RKO (cell line): ENCODE data around the gene RUVBL2.
A peak's percentile ranks its signal among the peaks of the same experiment; 100 is the strongest.

Experiments
- DNase-seq: peaks from one replicate; pipeline ENCODE4 v3.0.0-alpha.2; 2016; ENCODE audit warnings: low spot score

The RUVBL2 gene

DNA sequence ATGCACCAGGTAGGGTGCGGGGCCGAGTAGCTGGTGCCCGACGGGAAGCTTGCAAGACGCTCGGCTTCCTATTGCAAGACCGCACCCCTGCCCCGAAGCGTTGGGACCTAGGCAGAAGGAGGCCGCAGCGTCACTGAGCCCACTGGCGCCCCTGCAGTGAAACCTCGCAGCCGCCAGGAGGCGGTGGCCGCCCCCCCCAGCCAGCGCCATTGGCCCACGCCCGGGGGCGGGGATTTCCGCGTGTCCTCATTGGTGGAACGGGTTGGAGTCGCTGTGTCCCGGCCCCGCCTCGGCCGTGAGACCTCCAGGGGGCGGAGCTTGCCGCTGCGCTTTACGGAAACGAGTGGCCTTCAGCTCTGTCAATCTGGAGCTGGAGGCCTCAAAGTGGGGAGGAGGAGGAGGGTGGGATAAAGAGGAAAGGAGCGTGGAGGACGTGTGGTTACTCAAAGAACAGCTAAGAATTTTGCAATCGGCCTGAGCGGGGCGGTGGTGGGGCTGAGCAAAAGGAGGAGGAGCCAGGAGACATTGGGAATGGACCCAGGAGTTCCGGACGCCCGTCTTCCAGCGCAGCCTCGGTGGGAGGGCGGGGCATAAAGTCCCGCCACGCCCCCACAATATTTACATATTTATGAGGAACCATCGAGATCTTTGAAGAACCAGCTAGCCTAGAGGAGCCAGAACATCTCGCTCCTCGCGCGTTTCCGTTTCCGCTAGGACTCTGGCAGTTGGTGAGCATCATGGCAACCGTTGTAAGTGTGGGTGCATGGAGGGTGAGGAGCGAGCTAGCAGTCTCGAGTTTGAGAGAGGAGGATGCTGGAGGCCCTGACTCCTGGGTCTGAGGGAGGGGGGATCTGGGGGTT, at the start of gene RUVBL2, which contains the start of gene GYS1:
Gene RUVBL2 (plus strand): TSS at position 713 of the 860 bp plus-strand sequence. CDS start 25 bp downstream, at position 738.
Gene GYS1 (minus strand): TSS at position 135 of the 860 bp plus-strand sequence. CDS start 197 bp downstream, outside the sequence.
- DNase-seq = peak; percentile 99

DNA sequence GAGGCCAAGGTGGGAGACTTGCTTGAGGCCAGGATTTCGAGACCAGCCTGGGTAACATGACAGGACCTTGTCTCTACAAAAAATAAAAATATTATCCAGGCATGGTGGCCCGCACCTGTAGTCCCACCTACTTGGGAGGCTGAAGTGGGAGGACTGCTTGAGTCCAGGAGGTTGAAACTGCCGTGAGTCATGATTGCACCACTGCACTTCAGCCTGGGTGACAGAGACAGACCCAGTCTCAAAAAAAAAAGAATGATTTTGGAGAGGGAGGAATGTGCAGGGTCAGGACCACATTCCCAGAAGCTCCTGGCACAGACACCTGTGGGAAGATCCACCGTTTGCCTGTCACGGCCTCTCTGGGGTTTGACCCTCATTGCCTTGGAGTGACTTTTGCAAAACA, 48.3 kb upstream of the RUVBL2 start:
- DNase-seq = no peak

DNA sequence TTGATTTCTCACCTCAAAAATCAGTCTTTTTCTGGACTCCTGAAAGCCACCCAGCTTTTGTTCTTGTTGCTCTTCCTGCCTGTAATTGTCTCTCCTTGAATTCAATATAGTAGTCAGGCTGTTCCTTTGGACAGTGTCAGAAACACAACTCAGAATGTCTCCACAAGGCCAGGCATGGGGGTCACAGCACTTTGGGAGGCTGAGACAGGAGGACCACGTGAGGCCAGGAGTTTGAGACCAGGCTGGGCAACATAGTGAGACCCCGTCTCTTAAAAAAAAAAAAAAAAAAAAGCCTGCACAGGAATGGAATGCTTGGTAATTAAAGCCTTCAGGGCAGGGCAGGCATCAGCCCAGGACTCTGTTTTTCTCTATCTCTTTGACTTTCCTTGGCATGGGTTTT, 47.9 kb upstream of the RUVBL2 start:
- DNase-seq = no peak

DNA sequence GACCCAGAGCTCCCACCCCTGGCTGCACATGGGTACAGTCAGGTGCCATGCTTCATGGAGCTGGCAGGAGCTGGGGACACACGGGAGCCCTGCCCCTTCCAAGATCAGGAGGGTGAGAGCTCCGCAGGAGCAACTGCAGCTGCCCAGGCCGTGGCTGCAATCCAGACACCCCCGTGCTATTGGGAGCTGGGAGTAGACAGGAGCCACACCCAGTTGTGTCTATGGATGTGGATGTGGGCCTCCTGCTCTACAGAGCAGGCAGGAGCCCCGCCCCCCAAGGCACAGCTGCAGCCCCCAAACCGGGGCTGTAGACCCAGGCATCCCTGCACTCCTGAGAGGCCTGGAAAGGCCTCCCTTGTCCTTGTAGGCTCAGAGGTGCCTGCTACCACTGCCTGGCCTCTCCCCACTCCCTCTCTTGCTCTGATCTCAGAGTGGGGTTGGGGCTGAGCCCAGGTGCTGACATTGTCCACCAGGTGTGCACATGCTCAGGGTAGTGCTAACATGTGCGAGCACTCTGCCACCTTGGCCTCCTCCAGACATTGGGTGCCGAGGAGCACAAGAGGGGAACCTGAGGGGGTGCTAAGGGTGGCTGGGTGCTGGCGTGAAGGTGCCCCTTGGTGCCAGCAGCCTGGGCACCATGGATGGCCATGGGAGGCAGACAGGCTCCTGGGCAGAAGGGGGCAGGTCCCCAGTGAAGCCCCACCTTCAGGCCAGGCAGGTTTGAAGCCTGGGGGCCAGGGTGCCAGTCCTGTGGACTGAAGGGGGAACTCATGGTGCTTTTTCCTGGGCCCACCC, 47.0 kb upstream of the RUVBL2 start:
- no peak for DNase-seq

DNA sequence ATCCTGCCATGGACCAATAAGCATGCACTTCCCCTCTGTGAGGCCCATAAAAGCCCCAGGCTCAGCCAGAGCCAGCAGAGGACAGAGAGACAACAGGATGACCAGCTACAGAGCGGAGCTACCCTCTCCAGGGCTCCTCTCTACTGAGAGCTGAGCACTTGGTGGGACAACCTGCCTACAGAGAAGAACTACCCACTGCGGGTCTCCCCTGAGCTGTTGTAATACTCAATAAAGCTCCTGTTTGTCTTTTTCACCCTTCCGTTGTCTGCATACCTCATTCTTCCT, 46.5 kb upstream of the RUVBL2 start:
- no peak for DNase-seq

DNA sequence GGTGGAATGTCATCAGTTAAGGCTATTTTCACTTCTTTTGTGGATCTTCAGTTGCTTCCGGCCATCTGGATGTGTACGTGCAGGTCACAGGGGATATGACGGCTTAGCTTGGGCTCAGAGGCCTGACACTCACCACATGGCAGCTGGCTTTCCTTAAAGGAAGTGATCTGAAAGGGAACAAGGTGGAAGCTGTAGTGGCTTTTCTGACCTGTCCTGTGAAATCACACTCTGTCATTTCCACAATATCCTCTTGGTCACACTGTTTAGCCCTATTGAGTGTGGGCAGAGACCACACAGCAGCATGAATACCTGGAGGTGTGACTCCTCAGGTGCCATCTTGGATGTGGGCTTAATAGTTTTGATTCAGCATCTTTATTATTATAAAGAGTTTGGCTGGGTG, 43.5 kb upstream of the RUVBL2 start:
- DNase-seq = no peak

DNA sequence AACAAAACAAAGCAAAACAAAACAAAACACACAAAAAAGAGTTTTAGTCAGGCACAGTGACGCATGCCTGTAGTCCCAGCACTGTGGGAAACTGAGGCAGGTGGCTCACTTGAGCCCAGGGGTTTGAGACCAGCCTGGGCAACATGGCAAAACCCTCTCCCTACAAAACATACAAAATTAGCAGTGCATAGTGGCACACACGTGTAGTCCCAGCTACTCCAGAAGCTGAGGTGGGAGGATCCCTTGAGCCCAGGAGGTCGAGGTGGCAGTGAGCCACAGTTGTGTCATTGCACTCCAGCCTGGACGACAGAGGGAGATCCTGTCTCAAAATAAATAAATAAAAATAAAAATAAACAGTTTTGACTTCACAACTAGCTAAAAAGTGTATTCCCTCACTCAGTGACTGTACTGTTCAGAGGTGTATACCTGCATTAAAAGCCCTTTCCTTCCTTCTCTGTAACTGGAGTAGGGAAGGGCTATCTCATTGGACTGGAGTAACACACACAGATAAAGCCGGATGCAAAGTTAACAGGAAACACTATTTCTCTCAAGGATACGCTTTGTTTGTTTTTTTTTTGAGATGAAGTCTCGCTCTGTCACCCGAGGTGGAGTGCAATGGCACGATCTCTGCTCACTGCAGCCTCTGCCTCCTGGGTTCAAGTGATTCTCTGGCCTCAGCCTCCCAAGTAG, 42.7 kb upstream of the RUVBL2 start:
- DNase-seq = no peak

DNA sequence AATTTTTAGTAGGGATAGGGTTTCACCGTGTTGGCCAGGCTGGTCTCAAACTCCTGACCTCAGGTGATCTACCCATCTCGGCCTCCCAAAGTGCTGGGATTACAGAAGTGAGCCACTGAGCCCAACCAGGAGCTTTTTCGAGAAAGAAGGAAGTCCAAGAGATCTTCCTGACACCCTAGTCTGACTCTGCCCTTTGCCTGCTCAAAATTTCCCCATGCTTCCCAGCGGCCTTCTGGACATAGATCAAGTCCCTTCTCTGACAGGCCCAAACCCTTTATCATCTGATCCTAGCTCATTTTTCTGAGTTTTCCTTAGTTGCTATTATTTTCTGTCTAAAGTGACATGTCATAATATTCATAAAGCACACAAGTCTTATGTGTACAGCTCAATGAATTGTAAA, 40.5 kb upstream of the RUVBL2 start:
- no peak for DNase-seq

DNA sequence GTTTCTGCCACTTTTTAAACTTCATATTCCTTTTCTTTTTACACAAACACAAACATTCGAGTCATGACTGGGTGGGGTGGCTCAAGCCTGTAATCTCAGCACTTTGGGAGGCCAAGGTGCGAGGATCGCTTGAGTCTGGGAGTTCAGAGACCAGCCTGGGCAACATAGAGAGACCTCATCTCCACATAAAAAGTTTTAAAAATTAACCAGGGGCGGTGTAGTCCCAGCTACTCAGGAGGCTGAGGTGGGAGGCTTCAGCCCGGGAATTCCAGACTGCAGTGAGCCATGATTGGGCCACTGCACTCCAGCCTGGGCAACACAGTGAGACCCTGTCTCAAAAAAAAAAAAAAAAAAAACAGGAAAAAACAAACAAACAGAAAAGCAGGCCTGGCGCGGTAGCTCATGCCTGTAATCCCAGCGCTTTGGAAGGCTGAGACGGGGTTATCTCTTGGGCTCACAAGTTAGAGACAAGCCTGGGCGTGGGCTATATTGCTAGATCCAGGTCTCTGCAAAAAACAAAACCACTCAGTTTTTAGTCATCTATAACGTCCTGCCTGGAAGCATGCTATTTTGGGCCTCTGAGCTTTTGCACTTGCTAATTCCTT, 39.6 kb upstream of the RUVBL2 start:
- DNase-seq = no peak

DNA sequence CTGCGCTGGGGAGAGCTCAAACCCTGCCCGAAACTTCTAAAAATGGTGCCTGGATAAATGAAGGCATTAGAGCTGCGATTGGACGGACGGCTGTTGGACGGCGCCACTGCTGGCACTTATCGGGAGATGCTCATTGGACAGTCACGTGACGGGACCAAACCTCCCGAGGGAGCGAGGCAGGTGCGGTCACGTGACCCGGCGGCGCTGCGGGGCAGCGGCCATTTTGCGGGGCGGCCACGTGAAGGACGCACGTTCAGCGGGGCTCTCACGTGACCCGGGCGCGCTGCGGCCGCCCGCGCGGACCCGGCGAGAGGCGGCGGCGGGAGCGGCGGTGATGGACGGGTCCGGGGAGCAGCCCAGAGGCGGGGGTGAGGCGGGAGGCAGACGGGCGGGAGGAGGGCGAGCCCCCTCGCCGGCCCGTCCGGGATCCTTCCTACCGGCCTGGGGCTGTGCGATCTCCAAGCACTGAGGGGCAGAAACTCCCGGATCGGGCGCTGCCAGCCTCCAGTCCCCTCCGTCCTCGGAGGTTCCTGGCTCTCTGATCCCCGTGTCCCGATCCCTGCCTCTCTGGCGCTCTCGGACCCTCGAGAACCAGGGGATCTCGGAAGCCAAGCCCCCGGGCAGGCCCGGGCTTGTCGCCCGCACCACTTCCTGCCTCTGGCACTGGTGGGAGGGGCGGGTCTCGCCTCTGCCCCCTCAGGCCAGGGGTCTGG, 38.9 kb upstream of the RUVBL2 start, which contains the start of gene BAX:
Gene BAX (plus strand): TSS at position 281 of the 713 bp plus-strand sequence. CDS start 54 bp downstream, at position 335.
- DNase-seq = peak; percentile 96

DNA sequence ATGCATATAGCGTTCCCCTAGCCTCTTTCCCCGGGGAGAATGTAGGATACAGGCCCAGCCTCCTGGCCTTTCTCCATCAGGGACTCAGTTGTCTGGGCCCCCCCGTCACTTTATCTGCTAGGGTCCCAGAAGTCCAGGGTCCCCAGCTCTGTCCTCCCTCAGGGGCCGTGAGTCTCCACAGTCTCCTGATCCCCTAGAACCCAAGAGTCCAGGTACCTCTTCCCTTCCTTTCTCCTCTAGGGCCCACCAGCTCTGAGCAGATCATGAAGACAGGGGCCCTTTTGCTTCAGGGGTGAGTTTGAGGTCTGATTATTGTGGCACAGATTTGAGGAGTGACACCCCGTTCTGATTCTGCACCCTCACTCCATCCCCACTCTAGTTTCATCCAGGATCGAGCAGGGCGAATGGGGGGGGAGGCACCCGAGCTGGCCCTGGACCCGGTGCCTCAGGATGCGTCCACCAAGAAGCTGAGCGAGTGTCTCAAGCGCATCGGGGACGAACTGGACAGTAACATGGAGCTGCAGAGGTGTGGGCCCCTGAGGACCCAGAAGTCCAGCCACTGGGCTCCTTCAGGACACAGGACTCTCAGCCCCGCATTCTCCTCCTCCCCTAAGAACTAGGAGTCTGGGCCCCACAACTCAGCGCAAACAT, 38.3 kb upstream of the RUVBL2 start:
- no peak for DNase-seq

DNA sequence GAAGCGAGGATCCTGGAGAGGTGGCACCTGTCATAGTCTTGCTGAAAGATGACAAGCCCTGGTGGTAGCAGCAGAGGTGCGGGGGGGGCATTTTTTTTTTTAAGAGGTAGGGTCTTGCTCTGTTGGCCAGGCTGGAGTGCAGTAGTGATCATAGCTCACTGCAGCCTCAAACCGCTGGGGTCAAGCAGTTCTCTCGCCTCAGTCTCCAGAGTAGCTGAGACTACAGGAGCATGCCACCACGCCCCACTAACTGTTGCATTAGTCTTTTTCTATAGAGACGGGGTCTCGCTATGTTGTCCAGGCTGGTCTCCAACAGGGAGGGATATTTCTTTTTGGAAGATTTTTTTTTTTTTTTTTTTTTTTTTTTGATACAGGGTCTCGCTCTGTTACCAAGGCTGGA, 35.7 kb upstream of the RUVBL2 start:
- no peak for DNase-seq

DNA sequence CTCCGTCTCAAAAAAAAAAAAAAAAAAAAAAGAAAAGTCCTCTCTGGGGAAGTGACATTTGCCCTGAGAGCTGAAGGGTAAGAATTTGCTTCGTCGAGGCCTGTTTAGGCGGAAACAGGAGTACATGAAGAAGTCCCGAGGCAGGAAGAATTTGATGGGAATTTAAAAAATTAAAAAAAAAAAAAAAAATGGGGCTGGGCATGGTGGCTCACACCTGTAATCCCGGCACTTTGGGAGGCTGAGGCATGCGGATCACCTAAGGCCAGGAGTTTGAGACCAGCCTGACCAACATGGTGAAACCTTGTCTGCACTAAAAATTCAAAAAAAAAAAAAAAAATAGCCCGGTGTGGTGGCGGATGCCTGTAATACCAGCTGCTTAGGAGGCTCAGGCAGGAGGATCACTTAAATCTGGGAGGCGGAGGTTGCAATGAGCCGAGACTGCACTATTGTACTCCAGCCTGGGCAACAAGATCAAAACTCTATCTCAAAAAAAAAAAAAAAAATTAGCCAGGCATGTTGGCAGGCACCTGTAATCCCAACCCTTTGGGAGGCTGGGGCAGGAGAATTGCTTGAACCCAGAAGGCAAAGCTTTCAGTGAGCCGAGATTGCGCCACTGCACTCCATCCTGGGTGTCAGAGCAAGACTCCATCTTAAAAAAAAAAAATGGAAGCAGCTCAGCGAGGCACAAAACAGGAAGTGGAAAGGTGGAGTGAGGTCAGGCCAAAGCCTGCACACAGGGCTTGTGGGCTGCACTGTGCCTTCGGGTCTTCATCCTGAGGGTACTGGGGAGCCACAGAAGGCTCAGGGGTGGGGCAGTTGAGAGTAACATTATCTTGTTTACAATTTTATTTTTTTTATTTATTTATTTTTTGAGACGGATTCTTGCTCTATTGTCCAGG, 34.1 kb upstream of the RUVBL2 start:
- DNase-seq = no peak

DNA sequence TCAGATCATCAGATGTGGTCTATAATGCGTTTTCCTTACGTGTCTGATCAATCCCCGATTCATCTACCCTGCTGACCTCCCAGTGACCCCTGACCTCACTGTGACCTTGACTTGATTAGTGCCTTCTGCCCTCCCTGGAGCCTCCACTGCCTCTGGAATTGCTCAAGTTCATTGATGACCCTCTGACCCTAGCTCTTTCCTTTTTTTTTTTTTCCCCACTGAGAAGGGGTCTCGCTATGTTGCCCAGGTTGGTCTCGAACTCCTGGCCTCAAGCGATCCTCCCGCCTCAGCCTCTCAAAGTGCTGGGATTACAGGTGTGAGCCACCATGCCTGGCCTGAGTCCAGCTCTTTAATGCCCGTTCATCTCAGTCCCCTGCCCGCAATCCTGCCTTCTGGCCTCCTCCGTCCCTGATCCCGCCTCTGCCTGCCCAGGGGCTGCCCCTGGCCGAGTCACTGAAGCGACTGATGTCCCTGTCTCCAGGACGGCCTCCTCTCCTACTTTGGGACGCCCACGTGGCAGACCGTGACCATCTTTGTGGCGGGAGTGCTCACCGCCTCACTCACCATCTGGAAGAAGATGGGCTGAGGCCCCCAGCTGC, 32.5 kb upstream of the RUVBL2 start:
- DNase-seq = peak; percentile 35

DNA sequence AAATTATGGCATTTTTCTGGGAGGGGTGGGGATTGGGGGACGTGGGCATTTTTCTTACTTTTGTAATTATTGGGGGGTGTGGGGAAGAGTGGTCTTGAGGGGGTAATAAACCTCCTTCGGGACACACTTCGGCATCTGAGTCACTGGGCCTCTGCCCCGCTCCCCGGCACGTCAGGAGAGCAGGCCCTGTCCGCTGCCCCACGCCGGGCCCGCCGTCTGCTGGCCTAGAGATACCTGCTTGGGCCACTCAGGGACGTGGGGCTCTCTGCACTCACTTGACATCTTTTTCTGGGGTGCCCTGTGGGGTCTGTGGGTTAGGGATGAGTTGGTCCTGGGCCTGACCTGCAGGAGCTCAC, 32.0 kb upstream of the RUVBL2 start:
- no peak for DNase-seq

DNA sequence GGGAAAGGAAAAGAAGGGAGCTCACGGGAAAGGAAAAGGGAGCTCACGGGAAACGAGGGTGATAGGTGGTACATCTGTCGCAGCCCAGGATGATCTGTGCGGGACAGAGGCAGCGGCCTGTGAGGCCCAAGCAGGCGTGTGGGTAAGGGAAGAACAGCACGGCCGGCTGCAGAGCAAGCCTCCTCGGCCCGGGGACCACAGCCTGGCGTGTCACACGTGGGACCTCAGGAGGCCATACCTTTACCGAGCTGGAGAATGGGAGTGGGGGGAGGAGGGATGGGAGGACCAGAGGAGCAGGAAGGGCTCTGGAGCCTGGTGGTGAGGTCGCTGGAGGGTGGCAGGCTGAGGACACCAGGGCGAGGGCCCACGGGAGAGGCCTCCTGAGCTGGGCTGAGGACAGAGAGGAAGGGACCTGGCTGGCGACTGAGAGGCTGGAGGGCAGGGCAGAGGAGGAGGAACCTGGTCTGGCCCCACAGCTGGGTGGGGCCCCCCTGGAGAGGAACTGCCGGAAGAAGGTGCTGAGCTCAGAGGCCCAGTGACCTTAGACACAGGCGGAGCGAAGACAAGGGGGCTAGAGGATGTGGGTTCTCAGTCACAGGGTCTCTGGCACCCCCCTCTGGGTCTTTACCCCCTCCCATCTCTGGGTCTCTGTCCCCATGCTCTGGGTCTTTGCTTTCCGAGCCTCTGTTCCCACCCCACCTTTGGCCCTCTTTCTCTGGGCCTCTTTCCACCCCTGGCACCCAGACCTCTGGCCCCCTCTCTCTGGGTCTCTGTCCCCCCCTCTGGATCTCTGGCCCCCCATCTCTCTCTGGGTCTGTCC, 31.4 kb upstream of the RUVBL2 start:
- DNase-seq = peak; percentile 75

DNA sequence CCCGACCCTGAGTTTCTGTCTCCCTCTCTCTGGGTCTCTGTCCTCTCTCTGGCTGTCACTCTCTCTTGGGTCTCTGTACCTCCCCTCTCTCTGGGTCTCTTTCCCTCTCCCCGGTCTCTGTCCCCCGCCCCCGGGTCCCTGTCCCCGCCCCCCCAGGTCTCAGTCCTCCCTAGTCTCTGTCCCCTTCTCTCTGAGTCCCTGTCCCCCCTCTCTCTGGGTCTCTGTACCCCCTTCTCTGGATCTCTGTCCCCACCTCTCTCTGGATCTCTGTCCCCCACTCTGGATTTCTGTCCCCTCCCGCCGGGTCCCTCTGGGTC, 30.9 kb upstream of the RUVBL2 start:
- no peak for DNase-seq

DNA sequence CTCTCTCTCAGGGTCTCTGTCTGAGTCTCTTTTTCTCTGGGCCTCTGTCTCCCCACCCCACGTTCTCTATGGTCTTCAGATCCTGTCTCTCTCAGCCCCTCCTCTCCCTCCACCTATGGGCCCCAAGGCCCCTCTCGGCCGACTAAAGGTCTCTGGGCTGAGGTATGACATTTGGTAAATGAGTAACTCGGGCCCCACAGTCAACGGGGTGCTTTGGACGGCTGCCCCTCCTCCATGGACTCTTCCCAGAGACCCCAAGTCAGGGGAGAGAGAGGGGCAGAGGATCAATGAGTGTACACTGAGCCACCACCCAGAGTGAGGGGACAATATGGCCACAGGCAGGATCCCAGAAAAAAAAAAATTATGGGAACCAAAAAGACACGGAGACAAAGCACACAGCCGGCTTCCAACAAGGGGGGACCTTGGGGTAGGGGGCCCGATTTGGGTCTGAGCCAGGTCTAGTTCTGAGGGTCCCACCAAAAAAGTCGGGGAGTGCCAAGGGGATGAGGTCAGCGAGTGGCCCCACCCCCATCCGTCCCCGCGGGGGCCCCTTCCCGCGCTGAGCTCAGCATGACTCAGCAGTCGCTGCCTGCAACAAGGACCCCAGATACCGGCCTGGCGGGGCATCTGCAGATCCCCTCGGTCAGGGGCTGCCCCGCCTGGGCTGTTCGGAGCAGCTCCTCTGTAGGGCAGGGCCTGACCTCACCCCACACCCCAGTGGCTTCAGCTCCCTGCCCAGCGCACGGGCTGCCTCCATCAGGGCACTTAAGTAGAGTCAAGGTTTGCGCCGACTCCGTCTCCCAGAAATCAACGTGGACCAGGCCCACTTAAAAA, 30.1 kb upstream of the RUVBL2 start:
- DNase-seq = peak; percentile 91
